ENCODE data around the gene SLC7A11. TPM values are rescaled to one million over a fixed set of nuclear protein-coding genes. Genes with fewer than 3 reads are reported as not detected.
A peak's percentile ranks its signal among the peaks of the same experiment; 100 is the strongest.

SLC7A11 gene
- total and polyA plus RNA-seq, 10 of the 15 experiments (the other 5 are each of a cell fraction or from before 2014, with no cell fraction given), result 1.6 to 9.8 (median 3.5) TPM

DNA sequence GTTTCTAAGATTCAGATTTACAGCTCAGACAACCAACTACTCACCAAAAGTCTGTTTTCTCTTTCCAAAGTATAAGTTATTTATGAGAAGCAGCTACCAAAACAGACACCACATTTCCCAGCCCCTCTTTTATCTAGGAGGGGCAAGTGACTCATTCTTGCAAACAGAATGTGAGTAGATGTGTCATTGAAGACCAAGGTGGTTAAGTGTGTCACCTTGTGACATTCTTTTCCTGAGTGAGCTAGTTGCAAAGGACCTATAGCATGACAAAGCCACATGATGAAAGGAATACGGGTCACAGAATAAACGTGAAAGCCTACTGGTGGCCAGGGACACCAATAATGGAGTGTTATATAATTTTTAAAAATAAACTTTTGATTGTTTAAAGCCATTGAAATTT lies 50.0 kb downstream of the SLC7A11 start (continued):
- TF ChIP-seq, protein P1, sequence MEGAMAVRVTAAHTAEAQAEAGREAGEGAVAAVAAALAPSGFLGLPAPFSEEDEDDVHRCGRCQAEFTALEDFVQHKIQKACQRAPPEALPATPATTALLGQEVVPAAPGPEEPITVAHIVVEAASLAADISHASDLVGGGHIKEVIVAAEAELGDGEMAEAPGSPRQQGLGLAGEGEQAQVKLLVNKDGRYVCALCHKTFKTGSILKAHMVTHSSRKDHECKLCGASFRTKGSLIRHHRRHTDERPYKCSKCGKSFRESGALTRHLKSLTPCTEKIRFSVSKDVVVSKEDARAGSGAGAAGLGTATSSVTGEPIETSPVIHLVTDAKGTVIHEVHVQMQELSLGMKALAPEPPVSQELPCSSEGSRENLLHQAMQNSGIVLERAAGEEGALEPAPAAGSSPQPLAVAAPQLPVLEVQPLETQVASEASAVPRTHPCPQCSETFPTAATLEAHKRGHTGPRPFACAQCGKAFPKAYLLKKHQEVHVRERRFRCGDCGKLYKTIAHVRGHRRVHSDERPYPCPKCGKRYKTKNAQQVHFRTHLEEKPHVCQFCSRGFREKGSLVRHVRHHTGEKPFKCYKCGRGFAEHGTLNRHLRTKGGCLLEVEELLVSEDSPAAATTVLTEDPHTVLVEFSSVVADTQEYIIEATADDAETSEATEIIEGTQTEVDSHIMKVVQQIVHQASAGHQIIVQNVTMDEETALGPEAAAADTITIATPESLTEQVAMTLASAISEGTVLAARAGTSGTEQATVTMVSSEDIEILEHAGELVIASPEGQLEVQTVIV (IDR thresholded peaks at IDR 0.05; ENCODE audit: borderline replicate concordance, partially characterized antibody), result no peak
- TF ChIP-seq YBX1 (IDR thresholded peaks at IDR 0.05) (no peak), SRF (IDR thresholded peaks at IDR 0.05; ENCODE audit: low read depth in 2 of 2, low read length in 2 of 2) (no peak), POU2F2 (IDR thresholded peaks at IDR 0.05; ENCODE audit: borderline replicate concordance, low read depth, low read length) (no peak), STAT3 (IDR thresholded peaks at IDR 0.05; ENCODE audit: low read depth, low read length) (no peak), NFIC (IDR thresholded peaks at IDR 0.05; ENCODE audit: low read depth, low read length) (peak; percentile 59; the same call in 1 of the 2 replicates), NR2F1 (conservative IDR thresholded peaks at IDR 0.05) (peak; percentile 63), GATAD2B (conservative IDR thresholded peaks at IDR 0.05; ENCODE audit: low read depth) (no peak)
- TF ChIP-seq, protein P2, sequence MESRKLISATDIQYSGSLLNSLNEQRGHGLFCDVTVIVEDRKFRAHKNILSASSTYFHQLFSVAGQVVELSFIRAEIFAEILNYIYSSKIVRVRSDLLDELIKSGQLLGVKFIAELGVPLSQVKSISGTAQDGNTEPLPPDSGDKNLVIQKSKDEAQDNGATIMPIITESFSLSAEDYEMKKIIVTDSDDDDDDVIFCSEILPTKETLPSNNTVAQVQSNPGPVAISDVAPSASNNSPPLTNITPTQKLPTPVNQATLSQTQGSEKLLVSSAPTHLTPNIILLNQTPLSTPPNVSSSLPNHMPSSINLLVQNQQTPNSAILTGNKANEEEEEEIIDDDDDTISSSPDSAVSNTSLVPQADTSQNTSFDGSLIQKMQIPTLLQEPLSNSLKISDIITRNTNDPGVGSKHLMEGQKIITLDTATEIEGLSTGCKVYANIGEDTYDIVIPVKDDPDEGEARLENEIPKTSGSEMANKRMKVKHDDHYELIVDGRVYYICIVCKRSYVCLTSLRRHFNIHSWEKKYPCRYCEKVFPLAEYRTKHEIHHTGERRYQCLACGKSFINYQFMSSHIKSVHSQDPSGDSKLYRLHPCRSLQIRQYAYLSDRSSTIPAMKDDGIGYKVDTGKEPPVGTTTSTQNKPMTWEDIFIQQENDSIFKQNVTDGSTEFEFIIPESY (IDR thresholded peaks at IDR 0.05), result no peak
- TF ChIP-seq, protein P3, sequence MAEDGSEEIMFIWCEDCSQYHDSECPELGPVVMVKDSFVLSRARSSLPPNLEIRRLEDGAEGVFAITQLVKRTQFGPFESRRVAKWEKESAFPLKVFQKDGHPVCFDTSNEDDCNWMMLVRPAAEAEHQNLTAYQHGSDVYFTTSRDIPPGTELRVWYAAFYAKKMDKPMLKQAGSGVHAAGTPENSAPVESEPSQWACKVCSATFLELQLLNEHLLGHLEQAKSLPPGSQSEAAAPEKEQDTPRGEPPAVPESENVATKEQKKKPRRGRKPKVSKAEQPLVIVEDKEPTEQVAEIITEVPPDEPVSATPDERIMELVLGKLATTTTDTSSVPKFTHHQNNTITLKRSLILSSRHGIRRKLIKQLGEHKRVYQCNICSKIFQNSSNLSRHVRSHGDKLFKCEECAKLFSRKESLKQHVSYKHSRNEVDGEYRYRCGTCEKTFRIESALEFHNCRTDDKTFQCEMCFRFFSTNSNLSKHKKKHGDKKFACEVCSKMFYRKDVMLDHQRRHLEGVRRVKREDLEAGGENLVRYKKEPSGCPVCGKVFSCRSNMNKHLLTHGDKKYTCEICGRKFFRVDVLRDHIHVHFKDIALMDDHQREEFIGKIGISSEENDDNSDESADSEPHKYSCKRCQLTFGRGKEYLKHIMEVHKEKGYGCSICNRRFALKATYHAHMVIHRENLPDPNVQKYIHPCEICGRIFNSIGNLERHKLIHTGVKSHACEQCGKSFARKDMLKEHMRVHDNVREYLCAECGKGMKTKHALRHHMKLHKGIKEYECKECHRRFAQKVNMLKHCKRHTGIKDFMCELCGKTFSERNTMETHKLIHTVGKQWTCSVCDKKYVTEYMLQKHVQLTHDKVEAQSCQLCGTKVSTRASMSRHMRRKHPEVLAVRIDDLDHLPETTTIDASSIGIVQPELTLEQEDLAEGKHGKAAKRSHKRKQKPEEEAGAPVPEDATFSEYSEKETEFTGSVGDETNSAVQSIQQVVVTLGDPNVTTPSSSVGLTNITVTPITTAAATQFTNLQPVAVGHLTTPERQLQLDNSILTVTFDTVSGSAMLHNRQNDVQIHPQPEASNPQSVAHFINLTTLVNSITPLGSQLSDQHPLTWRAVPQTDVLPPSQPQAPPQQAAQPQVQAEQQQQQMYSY (CRISPR knock-in tag; IDR thresholded peaks at IDR 0.05), result no peak
- TF ChIP-seq, protein P4, sequence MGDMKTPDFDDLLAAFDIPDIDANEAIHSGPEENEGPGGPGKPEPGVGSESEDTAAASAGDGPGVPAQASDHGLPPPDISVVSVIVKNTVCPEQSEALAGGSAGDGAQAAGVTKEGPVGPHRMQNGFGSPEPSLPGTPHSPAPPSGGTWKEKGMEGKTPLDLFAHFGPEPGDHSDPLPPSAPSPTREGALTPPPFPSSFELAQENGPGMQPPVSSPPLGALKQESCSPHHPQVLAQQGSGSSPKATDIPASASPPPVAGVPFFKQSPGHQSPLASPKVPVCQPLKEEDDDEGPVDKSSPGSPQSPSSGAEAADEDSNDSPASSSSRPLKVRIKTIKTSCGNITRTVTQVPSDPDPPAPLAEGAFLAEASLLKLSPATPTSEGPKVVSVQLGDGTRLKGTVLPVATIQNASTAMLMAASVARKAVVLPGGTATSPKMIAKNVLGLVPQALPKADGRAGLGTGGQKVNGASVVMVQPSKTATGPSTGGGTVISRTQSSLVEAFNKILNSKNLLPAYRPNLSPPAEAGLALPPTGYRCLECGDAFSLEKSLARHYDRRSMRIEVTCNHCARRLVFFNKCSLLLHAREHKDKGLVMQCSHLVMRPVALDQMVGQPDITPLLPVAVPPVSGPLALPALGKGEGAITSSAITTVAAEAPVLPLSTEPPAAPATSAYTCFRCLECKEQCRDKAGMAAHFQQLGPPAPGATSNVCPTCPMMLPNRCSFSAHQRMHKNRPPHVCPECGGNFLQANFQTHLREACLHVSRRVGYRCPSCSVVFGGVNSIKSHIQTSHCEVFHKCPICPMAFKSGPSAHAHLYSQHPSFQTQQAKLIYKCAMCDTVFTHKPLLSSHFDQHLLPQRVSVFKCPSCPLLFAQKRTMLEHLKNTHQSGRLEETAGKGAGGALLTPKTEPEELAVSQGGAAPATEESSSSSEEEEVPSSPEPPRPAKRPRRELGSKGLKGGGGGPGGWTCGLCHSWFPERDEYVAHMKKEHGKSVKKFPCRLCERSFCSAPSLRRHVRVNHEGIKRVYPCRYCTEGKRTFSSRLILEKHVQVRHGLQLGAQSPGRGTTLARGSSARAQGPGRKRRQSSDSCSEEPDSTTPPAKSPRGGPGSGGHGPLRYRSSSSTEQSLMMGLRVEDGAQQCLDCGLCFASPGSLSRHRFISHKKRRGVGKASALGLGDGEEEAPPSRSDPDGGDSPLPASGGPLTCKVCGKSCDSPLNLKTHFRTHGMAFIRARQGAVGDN (IDR thresholded peaks at IDR 0.05), result no peak
- TF ChIP-seq, protein P5, sequence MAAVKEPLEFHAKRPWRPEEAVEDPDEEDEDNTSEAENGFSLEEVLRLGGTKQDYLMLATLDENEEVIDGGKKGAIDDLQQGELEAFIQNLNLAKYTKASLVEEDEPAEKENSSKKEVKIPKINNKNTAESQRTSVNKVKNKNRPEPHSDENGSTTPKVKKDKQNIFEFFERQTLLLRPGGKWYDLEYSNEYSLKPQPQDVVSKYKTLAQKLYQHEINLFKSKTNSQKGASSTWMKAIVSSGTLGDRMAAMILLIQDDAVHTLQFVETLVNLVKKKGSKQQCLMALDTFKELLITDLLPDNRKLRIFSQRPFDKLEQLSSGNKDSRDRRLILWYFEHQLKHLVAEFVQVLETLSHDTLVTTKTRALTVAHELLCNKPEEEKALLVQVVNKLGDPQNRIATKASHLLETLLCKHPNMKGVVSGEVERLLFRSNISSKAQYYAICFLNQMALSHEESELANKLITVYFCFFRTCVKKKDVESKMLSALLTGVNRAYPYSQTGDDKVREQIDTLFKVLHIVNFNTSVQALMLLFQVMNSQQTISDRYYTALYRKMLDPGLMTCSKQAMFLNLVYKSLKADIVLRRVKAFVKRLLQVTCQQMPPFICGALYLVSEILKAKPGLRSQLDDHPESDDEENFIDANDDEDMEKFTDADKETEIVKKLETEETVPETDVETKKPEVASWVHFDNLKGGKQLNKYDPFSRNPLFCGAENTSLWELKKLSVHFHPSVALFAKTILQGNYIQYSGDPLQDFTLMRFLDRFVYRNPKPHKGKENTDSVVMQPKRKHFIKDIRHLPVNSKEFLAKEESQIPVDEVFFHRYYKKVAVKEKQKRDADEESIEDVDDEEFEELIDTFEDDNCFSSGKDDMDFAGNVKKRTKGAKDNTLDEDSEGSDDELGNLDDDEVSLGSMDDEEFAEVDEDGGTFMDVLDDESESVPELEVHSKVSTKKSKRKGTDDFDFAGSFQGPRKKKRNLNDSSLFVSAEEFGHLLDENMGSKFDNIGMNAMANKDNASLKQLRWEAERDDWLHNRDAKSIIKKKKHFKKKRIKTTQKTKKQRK (IDR thresholded peaks at IDR 0.05; ENCODE audit: low read depth, low read length), result no peak
- TF ChIP-seq, protein P6, sequence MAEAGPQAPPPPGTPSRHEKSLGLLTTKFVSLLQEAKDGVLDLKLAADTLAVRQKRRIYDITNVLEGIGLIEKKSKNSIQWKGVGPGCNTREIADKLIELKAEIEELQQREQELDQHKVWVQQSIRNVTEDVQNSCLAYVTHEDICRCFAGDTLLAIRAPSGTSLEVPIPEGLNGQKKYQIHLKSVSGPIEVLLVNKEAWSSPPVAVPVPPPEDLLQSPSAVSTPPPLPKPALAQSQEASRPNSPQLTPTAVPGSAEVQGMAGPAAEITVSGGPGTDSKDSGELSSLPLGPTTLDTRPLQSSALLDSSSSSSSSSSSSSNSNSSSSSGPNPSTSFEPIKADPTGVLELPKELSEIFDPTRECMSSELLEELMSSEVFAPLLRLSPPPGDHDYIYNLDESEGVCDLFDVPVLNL (IDR thresholded peaks at IDR 0.05; ENCODE audit: low read depth, low read length), result no peak
